ENCODE results near the gene RPTOR.
A peak's percentile ranks its signal among the peaks of the same experiment; 100 is the strongest.
"Not testable (repeated sequence)": the region's sequence is repeated elsewhere in the genome, so short reads cannot be mapped to it uniquely, and the experiment has no call there.

Gene RPTOR

DNA sequence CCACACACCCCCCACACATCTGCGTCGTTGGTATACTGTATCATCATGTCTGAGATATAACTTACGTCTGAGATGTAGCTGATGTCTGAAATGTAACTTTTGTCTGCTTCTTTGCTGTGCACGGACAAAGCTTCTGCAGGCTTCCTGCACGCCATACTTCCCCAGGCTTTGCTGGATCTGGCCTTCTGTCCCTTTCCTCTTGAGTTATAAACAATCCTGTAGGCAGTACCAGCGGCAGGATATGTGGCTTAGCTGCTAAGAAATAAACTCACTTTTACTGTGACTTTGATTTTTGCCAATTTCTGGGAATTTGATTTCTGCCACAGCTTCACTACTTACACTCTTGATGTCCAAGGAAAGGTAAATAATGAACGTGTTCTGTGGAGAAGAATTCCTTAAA, 184.4 kb downstream of the RPTOR start:
- no peak for DNase-seq

DNA sequence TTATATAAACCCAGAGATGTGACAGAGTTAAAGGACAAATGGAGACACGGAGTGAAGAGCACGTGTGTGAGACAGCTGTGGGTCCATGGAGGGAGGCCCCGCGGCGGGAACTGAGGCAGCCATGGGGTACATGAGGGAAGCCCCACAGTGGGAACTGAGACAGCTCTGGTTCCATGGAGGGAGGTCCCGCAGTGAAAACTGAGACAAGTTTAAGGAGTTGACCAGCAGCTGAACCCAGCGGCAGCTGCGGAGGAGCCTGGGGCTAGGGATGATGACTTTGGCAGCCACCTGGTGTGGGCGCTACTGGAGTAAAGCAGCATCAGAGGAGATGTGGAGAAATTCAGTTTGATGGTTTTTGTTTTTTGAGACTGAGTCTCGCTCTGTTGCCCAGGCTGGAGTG, 185.1 kb downstream of the RPTOR start:
- no peak for DNase-seq

DNA sequence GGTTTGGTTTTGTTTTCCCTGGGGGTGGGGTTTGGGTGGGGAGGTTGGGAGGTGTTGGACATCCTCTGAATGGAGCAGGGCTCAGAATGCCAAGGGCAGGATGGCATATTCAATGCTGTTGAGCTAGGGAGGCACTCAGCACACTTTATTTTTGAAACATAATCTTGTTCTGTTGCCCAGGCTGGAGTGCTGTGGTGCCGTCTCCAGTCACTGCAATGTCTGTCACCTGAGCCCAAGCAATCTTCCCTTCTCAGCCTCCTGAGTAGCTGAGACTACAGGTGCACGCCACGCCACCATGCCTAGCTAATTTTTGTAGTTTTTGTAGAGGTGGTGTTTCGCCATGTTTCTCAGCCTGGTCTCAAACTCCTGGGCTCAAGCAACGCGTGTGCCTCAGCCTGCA, 186.1 kb downstream of the RPTOR start:
- DNase-seq, result no peak

DNA sequence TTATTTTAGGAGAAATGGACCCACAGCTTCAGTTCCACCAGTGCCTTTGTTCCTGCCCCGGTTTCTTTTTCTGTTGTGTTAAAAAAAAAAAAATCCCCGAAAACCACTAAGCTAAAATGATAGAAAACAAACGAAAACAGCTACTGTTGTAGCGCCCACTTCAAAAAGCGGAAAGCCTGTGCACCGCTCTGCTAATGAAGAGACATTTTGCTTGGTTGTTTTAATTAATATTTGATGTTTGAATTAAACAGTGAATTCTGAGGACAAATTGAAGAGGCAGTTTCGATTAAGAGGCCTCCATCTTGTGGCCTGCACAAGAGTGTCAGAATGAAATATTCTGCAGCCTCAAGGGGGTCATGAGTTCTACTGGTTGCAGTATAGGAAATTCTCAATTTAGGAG, 186.7 kb downstream of the RPTOR start:
- DNase-seq, result peak; percentile 45

DNA sequence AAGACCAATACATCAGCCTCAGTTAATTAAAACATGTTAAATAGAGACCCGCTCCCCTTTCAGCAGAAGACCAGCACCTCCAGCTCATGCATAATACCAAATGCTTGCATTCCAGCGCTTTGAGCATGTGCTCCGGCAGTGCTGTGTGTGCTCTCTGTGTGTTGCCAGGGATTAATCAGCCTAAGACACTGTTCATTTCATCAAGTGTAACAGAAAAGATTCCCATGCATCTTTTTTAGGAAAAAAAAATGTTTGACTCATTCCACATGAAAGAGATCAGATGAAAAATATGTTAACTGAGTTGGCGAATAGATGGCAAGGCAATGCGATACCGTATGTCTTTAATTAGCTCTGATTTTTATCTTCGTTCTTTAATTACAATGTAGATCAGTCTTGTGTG, 187.6 kb downstream of the RPTOR start:
- no peak for DNase-seq

DNA sequence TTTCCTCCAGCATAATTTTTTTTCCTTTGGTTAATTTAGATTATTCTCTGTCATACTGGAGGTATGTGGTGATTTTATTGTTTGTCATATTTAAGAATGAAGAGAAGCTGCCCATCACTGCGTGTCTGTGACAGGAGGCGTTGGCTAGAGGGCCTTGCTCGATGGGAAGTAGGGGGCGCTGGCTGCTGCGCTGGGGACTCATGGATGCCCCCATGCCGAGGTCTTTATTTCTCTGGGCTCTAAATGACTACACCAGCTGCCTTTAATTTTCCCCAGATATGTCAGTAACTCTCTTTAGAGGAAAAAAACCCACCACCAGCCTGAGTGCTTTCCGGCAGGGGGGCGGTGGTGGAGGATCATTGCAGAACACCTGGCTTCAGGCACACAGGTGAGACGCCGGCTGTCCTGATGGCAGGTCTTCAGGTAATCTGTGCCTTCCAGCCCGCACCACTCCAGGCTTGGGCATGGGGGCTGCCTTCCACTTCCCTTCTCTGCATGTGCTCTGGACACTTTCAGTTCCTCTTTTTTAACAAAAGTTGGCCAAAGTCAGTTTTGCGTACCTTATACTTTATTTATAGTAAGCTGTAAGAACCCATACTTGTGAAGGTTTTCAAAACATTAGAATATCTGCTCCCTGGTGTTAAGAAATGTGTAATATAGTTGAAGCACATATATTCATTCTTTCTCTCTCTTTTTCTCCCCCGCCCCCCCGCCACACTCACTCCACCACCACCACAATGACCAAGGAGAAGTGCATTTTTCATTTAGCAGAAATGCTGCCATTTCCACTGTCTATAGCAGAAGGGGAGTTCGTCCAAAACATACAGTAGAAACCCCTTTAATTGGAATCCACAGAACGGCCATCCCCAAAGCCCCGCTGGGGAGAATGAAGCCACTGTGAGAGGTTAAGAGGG, 192.7 kb downstream of the RPTOR start:
- DNase-seq, result no peak

DNA sequence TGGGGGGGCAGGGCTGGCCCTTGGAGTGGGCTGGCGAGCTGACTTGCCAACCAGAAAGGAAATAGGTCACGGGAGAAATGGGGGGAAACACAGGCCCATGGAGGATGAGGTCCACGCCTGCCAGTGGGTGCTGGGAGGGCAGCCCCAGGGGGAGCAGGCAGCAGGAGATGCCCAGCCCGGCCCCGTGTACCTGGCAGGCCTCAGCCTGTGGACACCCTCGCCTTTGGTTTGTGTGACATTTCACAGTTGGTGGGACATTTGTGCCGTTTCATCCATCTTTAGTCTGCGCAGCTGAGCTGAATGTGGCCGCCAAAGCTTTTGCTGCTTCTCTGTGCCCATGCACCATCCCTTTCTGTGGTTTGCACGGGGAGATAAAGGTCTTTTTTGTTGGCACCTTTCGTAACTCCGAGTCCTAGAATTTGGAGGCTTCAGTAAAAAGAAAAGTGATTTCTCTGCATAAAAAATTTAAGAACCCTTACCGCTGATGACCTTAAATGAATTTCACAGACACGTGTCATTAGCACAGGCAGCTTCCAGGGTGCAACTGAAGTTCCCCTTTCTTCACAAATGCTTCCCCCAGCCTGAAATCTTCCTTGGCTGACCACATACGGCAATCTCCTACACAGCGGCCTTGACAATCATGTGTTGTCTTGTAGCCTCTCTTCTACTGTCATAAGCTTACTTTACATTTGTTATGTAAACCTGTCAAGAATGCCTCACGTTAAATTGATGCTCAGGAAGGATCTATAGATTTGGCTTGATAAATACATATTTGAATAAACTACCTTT, 193.6 kb downstream of the RPTOR start:
- DNase-seq, result no peak

DNA sequence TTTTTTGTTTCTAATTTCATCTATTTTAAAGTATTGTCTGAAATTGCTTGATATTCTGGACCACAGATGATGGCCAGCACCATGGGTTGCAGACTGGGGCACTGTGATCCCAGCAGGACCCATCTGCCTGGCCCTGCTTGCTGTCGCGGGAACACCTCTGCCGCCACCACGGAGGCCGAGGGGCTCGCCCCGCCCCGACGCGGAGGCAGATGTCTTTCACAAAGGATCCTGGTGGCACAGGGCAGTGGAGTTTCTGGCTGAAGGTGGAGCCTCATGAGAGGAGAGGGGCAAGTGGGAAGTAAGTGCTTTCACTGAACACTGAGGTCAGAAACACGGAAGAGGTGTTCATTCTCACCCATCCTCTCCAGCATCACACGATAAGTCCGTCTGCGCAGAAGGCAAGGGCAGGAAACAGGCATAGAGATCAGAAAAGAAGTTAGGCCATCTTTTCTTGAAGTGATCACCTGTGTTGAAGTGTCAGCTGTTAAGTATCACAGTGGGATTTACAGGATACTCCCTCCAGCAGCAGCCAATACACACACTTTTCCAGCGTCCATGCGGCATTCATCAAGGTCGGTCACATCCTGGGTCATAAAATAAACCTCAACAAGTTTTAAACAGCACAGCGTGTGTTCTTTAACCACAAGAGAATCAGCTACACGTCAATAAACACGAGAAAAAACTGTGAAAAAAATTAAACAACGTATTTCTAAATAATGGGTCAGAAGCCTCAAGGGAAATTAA, 194.5 kb downstream of the RPTOR start:
- DNase-seq, result no peak

DNA sequence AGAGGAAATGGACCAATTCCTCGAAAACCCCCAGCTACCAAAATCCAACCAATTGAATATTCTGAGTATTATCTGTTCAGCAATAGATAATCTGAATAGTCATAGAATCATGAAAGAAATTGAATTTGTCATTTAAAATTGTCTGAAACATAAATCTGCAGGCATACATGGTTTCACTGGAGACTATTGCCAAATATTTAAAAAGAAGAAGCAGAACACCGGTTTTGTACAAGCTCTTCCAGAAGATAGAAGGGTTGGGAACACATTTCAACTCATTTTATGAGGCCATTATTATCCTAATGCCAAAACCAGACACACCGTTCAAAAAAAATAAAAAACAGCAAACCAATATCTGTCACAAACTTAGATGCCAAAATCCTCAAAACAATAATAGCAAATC, 195.5 kb downstream of the RPTOR start:
- no peak for DNase-seq

DNA sequence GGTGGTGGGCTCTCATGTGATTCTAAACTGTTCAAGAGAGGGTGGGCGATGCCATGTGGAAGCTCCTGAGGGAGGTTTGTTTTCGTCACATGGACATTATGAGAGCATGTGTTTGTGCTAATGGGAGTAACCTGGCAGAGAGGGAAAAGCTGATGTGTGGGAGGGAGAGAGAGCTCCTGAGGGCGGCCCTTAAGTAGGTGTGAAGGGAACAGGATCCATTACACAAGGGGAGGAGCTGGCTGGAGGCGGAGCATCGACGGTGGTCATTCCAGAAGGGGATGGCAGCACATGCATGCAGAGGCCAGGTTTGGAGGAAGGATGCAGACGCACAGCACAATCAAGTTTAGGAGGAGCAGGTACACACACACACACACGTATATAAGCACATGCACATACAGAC, 197.5 kb downstream of the RPTOR start:
- no peak for DNase-seq

DNA sequence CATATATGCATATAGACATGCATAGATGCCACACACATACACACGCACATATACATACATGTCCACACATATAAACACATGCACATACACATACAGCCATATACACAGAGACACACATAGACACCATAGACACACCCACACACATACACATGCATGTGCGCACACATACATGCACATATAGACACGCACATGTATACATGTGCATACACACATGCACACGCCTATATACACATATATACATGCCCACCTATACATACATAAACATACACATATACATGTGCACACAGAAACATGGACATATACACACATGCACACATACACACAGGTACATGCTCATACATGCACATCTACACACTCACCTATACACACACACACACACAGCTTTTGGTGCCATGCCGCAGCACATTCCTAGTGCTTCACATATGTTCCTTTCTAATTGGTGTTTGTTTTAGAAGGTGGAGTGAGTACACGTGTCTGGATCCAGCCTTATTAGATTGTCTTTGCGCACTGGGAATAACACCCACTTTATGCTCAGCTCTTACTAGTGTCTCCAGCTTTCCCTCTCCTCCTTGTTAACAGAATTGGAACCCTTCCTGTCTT, 198.0 kb downstream of the RPTOR start:
- DNase-seq, result no peak

DNA sequence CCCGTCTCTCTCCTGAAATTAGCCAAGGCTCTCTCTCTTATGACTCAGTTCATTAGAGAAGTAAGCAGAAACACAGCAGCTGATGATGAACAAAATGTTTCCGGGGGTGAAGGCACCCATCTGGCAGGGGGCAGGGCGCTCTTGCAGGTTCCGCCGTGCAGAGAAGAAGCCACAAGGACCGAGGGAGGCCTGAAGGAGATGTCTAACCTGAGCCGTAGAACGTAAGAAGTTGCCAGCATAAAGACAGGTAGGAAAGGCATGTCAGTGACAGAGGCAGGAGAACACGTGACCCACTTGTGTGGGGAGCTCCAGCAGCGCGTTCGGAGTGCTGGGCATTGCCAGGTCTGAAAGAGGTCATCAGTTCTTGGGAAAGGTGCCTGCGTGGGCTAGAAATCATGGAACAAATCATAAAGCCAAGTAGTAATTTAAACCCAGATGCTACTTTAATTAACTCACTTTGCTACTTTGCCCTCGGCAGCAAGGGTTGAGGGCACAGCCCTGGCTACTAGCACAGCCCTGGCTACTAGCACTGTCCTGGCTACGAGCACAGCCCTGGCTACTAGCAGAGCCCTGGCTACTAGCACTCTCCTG, 198.6 kb downstream of the RPTOR start:
- peak; percentile 36 for DNase-seq

DNA sequence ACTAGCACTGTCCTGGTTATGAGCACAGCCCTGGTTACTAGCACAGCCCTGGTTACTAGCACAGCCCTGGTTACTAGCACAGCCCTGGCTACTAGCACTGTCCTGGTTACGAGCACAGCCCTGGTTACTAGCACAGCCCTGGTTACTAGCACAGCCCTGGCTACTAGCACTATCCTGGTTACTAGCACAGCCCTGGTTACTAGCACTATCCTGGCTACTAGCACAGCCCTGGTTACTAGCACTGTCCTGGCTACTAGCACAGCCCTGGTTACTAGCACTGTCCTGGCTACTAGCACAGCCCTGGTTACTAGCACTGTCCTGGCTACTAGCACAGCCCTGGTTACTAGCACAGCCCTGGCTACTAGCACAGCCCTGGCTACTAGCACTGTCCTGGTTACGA, 199.3 kb downstream of the RPTOR start:
- not testable (repeated sequence) for DNase-seq

DNA sequence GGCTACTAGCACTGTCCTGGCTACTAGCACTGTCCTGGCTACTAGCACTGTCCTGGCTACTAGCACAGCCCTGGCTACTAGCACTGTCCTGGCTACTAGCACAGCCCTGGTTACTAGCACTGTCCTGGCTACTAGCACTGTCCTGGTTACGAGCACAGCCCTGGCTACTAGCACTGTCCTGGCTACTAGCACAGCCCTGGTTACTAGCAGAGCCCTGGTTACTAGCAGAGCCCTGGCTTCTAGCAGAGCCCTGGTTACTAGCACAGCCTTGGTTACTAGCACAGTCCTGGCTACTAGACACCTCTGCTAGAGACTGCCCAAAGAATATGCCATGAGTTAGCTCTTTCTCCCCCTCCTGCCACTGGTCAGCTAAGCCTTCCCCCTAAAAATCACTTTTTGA, 200.1 kb downstream of the RPTOR start:
- DNase-seq, result not testable (repeated sequence)

DNA sequence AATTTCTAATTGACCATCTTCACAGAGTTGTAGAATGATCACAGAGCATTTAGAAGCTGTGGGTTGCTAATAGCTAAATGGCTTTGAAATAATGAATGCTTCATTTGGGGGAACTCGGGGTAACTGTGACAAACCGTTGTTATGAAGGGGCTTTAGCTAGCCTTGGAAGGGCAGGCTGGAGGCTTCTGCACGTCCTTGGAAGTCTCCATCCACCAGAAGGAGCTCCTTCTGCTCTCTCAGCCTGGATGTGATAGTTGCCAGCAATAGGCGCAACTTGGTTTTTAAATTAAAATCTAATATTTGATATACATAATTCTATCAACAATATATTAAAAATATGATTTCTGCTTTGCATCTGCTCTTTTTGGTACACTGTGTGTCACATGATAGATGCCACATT, 200.5 kb downstream of the RPTOR start:
- no peak for DNase-seq

DNA sequence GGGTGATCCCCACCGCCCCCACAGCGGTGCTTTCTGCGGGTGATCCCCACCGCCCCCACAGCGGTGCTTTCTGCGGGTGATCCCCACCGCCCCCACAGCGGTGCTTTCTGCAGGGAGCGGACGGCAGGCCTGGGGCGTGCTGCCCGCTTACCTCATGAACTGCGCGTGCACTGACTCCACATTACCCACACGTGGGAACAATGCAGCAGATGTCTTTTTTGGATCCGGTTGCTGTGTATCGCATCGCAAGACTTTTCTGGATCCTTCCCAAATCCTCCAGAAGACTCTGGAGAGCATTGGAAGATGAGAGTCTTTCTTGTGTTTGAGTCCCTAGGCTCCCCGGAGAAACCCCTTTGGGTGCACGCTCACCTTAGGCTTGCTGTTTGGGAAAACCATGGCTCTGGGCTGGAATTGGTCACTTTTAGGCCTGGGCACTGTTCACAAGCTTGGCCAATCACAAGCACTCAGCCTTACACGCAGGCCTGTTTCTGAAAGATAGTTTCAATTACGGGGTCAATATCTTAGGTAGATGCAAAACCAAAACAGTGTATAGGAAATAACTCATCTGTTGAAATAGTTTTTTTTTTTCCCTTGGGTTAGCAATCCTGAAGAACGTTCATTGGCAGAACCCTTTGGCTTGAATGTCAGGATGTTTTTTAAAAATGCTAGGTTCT, 201.8 kb downstream of the RPTOR start:
- DNase-seq, result no peak

DNA sequence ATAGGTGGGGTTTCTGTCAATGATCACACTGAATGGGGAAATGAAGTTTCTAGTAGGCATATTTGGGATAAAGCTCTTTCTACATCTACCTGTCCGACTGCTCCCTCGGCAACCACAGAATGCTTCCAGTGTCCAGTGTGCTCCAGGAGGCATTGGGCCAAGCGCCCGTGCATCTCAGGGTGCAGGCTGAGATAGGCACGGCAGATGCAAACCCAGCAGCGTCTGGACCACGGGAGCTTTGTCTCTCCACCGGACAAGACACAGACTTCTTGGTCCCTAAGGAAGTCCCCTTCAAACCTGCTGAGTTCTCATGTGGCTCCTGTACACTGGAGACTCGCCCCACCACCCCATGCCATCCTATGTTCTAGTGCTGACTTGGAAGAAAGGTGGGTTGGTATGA, 202.8 kb downstream of the RPTOR start:
- no peak for DNase-seq

DNA sequence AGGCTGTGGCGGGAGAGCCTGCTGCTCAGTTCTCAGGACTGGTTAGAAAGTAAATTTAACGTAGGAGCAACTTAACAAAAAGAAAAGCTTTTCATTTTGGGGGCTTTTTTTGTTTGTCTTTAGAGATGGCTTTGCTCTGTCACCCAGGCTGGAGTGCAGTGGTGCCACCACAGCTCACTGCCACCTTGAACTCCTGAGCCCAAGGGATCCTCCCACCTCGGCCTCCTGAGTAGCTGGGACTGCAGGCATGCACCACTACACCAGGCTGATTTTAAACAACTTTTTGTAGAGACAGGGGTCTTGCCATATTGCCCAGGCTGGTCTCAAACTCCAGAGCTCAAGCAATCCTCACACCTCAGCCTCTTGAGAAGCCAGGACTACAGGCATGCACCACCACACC, 205.0 kb downstream of the RPTOR start:
- no peak for DNase-seq

DNA sequence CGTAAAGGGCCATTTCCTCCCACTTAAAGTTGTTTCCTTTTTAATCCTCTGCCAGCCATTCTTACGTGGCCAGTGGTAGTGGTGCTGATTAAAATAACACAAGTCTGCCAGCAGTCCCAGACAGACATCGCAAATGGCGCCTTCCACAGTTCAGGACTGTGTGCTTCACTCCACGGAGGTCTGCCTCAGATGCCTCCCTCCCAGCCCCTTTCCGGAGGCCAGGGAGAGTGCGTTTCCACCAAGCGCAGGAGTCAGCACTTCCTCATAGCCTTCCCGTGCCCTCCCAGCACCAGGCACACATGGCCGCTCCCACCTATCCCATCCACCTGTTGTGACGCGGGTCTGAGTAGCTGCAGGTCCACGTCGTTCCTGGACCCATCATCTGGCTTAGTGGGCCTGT, 205.6 kb downstream of the RPTOR start:
- no peak for DNase-seq

DNA sequence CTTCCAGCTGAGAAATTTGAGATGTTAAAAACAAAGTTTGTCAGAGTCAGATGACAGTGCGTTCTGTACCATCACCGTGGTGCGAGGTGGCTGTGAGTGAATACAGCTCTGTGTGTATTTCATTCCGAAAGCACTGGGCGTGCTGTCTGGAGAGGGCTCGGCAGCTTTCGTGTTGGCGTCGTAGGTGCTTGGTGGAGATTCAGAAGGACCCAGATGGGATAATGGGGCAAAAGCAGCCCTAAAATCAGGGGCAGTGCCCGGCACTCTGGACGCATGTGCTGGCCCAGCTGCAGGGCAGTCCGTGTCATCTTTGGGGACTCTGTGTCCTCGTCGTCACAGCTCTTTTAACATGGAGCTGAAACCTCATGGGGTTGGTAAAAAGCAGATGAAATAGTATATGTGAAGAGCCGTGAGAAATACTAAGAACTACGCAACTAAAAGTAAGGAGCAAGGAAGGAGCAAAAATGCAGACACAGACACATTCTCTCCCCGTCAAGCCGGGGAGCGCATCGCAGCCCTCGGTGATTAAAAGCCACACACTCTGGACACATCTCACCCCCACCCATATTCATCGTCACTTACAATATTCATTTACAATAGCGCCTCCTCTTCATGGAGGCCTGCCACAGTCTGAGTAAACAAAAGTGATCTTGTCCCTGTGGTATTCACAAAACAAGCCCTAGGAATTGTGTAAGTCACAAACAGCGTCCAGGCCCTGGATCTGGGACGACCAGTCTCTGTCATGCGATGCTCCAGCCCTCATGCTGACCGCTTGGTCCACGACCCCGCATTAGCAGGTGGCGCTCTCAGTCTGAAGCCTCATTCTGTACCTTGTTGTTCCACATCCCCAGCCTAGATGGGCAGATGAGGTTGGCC, 206.7 kb downstream of the RPTOR start:
- DNase-seq, result no peak

DNA sequence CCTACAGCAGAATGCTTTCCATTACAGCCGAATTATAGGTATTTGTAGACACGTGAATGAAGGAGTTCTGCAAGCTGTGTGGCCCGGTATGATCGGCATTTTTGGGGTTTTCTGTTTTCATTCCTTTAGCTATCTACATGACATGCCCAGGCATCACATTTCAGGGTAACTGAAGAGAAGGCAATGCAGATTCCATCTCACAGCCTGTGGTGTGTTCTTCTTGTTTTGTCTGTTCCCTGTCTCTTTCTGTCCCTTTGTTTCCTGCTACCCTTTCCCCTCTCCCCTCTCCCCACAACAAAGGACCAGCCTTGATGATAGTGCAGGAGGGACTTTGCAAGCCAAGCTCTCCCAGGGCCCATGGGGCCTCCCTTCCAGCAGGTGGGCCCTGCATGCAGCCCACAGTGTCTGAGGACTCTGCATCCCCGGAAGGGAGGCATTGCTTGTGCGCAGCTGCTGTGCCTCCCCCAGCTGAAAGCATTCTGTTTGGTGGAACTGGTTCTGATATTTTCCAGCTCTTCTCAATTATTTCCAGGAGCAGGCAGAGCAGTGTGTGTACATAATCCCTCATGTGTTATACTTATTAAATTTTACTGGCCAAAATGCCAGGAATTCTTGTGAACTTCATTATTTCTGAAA, 207.4 kb downstream of the RPTOR start:
- DNase-seq, result no peak
